Left lung (tissue), 10 donors: ENCODE results near the gene SOX4. TPM values are rescaled to one million over a fixed set of nuclear protein-coding genes. Genes with fewer than 3 reads are reported as not detected.
A peak's percentile ranks its signal among the peaks of the same experiment; 100 is the strongest.

Source experiments
- ATAC-seq: fragments of 200-7000 bp; cut with Tn5 transposase; one replicate; pipeline ENCODE4 v1.9.1; 2020; ENCODE audit warnings: moderate library complexity
- DNase-seq, 4 donors: peaks; one replicate each; pipeline ENCODE4 v3.0.0-alpha.2; 2013 to 2020
- H3K27ac ChIP-seq, 2 donors: fragments of 200-600 bp; sonication (generic) in 1 of 2; one replicate each; pipeline versions ENCODE4 v1.5.0 to v1.8.0; 2020 to 2021
- H3K27me3 ChIP-seq, 2 donors: fragments of 200-600 bp; sonication (generic) in 1 of 2; one replicate each; pipeline versions ENCODE4 v1.5.0 to v1.8.0; 2020 to 2021
- H3K36me3 ChIP-seq, 2 donors: fragments of 200-600 bp; sonication (generic) in 1 of 2; one replicate each; pipeline versions ENCODE4 v1.5.0 to v1.8.0; 2020 to 2021
- H3K4me1 ChIP-seq, 2 donors: fragments of 200-600 bp; one replicate each; pipeline ENCODE4 v1.8.0; 2021
- H3K4me3 ChIP-seq, 2 donors: fragments of 200-600 bp; sonication (generic) in 1 of 2; one replicate each; pipeline versions ENCODE4 v1.5.0 to v1.8.0; 2020 to 2021; ENCODE audit warnings: mild to moderate bottlenecking in 1 of 2
- H3K9me3 ChIP-seq, 2 donors: fragments of 200-600 bp; sonication (generic) in 1 of 2; one replicate each; pipeline versions ENCODE4 v1.5.0 to v1.8.0; 2020 to 2021
- CTCF ChIP-seq, 2 donors: fragments of 200-600 bp; sonication (generic) in 1 of 2; IDR thresholded peaks; one replicate each; pipeline versions ENCODE4 v1.5.0 to v1.8.0; 2021; ENCODE audit warnings: antibody characterized with exemption in 2 of 2
- intact Hi-C, 2 donors: fragments of 100-400 bp; cut with DNase I; formaldehyde crosslinking; loops; one replicate each; pipeline versions ENCODE4 v1.11.2 to v1.14.2; 2022
- polyA plus RNA-seq, 6 donors: library from polyadenylated mRNA; unstranded; fragments of 120-200 nt; gene quantifications; one replicate each; pipeline ENCODE4 v1.2.1, GENCODE V29; 2013; ENCODE audit not compliant: insufficient read length in 6 of 6
- total RNA-seq, 2 donors: library from RNA; stranded (reverse); fragmentation: NEBNext Ultra II Directional; extraction: Animal tissue kit (Norgen Biotek cat#: 25700); gene quantifications; one replicate each; pipeline ENCODE4 v1.2.1, GENCODE V29; 2021
- donor health status: DM: no; HTN: yes; CAD: no.
- donor health status: DM: no; HTN: no; CAD: no.

SOX4 gene
- total and polyA plus RNA-seq, 8 donors, result 23.4 to 119 (median 101) TPM

DNA sequence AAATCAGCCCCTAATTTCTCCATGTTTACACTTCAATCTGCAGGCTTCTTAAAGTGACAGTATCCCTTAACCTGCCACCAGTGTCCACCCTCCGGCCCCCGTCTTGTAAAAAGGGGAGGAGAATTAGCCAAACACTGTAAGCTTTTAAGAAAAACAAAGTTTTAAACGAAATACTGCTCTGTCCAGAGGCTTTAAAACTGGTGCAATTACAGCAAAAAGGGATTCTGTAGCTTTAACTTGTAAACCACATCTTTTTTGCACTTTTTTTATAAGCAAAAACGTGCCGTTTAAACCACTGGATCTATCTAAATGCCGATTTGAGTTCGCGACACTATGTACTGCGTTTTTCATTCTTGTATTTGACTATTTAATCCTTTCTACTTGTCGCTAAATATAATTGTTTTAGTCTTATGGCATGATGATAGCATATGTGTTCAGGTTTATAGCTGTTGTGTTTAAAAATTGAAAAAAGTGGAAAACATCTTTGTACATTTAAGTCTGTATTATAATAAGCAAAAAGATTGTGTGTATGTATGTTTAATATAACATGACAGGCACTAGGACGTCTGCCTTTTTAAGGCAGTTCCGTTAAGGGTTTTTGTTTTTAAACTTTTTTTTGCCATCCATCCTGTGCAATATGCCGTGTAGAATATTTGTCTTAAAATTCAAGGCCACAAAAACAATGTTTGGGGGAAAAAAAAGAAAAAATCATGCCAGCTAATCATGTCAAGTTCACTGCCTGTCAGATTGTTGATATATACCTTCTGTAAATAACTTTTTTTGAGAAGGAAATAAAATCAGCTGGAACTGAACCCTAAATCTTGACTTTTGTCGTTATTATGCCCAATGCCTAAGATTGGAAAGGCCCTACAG lies 4.5 kb downstream of the SOX4 start:
- Histone ChIP-seq H3K36me3 (no peaks in the 10 kb centered on the region), H3K9me3 (no peaks in the 10 kb centered on the region), H3K27ac (peak overlapping the region in 1 of 2 donors; percentile 93), H3K27me3 (peaks cover 0 to 4% of the 10 kb centered on the region in 2 donors), H3K4me1 (peaks cover 11 to 35% of the 10 kb centered on the region in 2 donors), H3K4me3 (peak overlapping the region; percentile 63 to 74)
- DNase-seq (peak in 1 of 4 donors; percentile 31), ATAC-seq (no peak)
- no peak for TF ChIP-seq CTCF (IDR thresholded peaks at IDR 0.05)
- intact Hi-C loops, result loop anchor here in 1 of 2 donors (10.0 kb wide), 1 partner anchor 337 kb away; no protein-coding TSS in a partner anchor

GRCh38 chr6:21598674-21599023 lies 5.1 kb downstream of the SOX4 start:
- no peak overlapping the region for H3K27ac ChIP-seq
- intact Hi-C loops, result loop anchor here in 1 of 2 donors (10.0 kb wide), 1 partner anchor 336 kb away; no protein-coding TSS in a partner anchor
- H3K9me3 ChIP-seq, result no peaks in the 10 kb centered on the region
- peaks cover 11 to 32% of the 10 kb centered on the region in 2 donors for H3K4me1 ChIP-seq
- DNase-seq (no peak), ATAC-seq (no peak)
- peaks cover 0 to 4% of the 10 kb centered on the region in 2 donors for H3K27me3 ChIP-seq
- TF ChIP-seq CTCF (IDR thresholded peaks at IDR 0.05), result no peak
- H3K36me3 ChIP-seq, result no peaks in the 10 kb centered on the region
- peak overlapping the region; percentile 63 to 74 for H3K4me3 ChIP-seq

- ATAC-seq, result no peak
- Histone ChIP-seq H3K4me3 (peak overlapping the region in 1 of 2 donors; percentile 74), H3K36me3 (no peaks in the 10 kb centered on the region), H3K27ac (no peak overlapping the region), H3K27me3 (peaks cover 0 to 4% of the 10 kb centered on the region in 2 donors), H3K4me1 (peaks cover 11 to 32% of the 10 kb centered on the region in 2 donors), H3K9me3 (no peaks in the 10 kb centered on the region)
- no peak for DNase-seq
- no peak for TF ChIP-seq CTCF (IDR thresholded peaks at IDR 0.05)
- intact Hi-C loops, result loop anchor here in 1 of 2 donors (10.0 kb wide), 1 partner anchor 336 kb away; no protein-coding TSS in a partner anchor
Measured at GRCh38 chr6:21599051-21599696, 5.6 kb downstream of the SOX4 start.

DNA sequence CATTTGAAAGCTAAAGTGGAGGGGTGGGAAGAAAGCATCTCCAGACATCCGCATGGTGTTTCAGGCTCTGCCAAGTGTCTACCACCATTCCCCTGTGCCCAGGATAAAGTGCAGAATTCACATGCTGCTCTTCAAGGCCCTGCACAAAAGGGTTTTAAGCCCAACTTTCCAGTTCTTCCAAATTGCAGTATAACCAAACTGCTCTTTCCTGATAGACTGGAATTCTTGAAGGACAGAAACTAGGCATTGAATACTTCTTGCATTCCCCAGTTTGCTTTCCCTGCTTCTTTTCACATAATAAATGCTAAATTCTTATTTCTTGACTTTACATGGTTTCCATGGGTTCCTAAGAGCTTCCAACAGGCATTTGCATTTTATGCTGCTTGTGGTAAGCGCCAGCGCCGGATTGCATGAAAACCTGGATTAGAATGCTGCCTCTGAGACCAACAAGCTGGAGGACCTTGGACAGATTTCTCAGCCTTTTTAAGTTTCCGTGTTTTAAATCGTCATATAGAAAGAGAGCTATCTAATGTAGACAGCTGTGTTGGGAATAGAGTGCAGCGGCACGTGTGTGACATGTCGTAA lies 7.9 kb downstream of the SOX4 start:
- ATAC-seq (no peak), DNase-seq (no peak)
- H3K4me3 ChIP-seq, result no peak overlapping the region
- TF ChIP-seq CTCF (IDR thresholded peaks at IDR 0.05), result no peak
- H3K36me3 ChIP-seq, result no peaks in the 10 kb centered on the region
- H3K27me3 ChIP-seq, result peaks cover 0 to 4% of the 10 kb centered on the region in 2 donors
- peaks cover 11 to 25% of the 10 kb centered on the region in 2 donors for H3K4me1 ChIP-seq
- intact Hi-C loops, result no loop called here
- no peak overlapping the region for H3K27ac ChIP-seq
- H3K9me3 ChIP-seq, result no peaks in the 10 kb centered on the region
